HAP-1 (cell line): Measurements from ENCODE around the gene PGBD1.

Source experiments
- DNase-seq, 2 experiments: peaks; one replicate each; pipeline ENCODE4 v3.0.0-alpha.2; 2016 to 2020; ENCODE audit warnings: low spot score in 2 of 2
- H3K27me3 ChIP-seq: fragments of 250-450 bp; sonication (Bioruptor Pico); 2 replicates; pipeline ENCODE4 v1.5.1; 2020; ENCODE audit warnings: low read depth, mild to moderate bottlenecking, moderate library complexity
- H3K36me3 ChIP-seq: fragments of 250-450 bp; sonication (Bioruptor Pico); replicated peaks from 2 replicates; pipeline ENCODE4 v1.5.1; 2020; ENCODE audit warnings: mild to moderate bottlenecking
- H3K4me1 ChIP-seq: fragments of 250-450 bp; sonication (Bioruptor Pico); 2 replicates; pipeline ENCODE4 v1.5.1; 2020; ENCODE audit warnings: mild to moderate bottlenecking
- H3K4me3 ChIP-seq: fragments of 250-450 bp; sonication (Bioruptor Pico); 2 replicates; pipeline ENCODE4 v1.5.1; 2020; ENCODE audit warnings: mild to moderate bottlenecking, moderate library complexity
- H3K9me3 ChIP-seq: fragments of 250-450 bp; sonication (Bioruptor Pico); 2 replicates; pipeline ENCODE4 v1.5.1; 2020; ENCODE audit warnings: mild to moderate bottlenecking, moderate library complexity
- in situ Hi-C: fragments of 300-500 bp; cut with MboI; formaldehyde crosslinking; loops from 3 replicates; pipeline ENCODE4 v1.14.3; 2020; ENCODE audit warnings: low sequenced_read_pairs, inconsistent platforms, mixed read lengths

The PGBD1 gene

DNA sequence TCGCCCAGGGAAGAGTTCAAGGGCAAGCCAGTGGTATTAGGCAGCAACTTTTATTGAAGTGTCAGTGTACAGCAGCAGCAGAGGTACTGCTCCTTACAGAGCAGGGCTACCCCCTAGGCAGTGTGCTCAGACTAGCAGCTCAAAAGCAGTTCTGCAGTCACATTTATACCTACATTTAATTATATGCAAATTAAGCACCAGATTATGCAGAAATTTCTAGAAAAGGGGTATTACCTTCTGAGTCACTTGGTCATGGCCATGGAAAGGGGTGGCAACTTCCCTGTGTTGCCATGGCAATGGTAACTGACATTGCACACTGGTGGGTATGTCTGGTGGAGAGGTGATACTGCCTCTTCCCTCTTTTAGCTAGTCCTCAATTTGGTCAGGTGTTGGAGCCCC is 27.3 kb upstream of the PGBD1 start:
- H3K4me3 ChIP-seq, result no peak overlapping the region
- no peak for DNase-seq
- in situ Hi-C loops, result loop anchor here (25.0 kb wide), 1 partner anchor 117 kb away; the partner anchor contains the start of gene ZKSCAN8
- no peaks in the 10 kb centered on the region for H3K9me3 ChIP-seq
- H3K36me3 ChIP-seq, result 0 out of 2 replicates have a peak, but pooled peaks cover under 1% of the 10 kb centered on the region
- H3K27me3 ChIP-seq, result no peaks in the 10 kb centered on the region
- H3K4me1 ChIP-seq, result peaks cover 13% of the 10 kb centered on the region

GRCh38 chr6:28257042-28257441 is 24.3 kb upstream of the PGBD1 start:
- peaks cover 7% of the 10 kb centered on the region; the same call in 1 of the 2 replicates for H3K4me1 ChIP-seq
- H3K4me3 ChIP-seq, result no peak overlapping the region
- no peaks in the 10 kb centered on the region for H3K27me3 ChIP-seq
- H3K9me3 ChIP-seq, result no peaks in the 10 kb centered on the region
- in situ Hi-C loops, result loop anchor here (25.0 kb wide), 1 partner anchor 120 kb away; the partner anchor contains the start of gene ZKSCAN8
- no peaks in the 10 kb centered on the region for H3K36me3 ChIP-seq
- DNase-seq, result no peak

GRCh38 chr6:28258877-28259777 is 22.2 kb upstream of the PGBD1 start, which contains the start of gene NKAPL:
Gene NKAPL (plus strand): TSS chr6:28259297. CDS start chr6:28259372, 75 bp downstream.
- Histone ChIP-seq H3K36me3 (no peaks in the 10 kb centered on the region), H3K4me1 (peaks cover 3% of the 10 kb centered on the region; the same call in 1 of the 2 replicates), H3K4me3 (no peak within 1 kb of the TSS), H3K9me3 (no peaks in the 10 kb centered on the region), H3K27me3 (peaks cover 3% of the 10 kb centered on the region; the same call in 1 of the 2 replicates)
- no peak for DNase-seq
- in situ Hi-C loops, result loop anchor here (25.0 kb wide), 1 partner anchor 122 kb away; the partner anchor contains the start of gene ZKSCAN8

DNA sequence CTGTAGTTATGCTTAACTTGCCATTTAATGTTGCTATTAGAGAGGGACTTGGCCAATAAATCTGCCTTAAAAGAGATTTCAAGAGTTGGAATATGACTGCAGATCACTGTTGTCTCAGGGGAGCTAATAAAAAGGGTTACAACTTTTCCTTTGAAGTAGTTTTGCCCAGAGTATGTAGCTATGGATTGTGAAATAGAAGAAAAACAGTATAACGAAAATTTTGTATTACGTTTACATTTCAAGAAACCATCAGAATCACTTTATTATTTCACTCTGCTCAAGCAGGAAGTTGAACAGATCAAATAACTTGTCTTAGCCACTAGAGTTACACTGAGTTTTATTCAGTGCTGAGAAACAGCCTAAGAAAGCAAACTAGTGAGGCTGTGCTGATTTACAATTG is 17.4 kb upstream of the PGBD1 start:
- peaks cover 3% of the 10 kb centered on the region; the same call in 1 of the 2 replicates for H3K27me3 ChIP-seq
- no peaks in the 10 kb centered on the region for H3K9me3 ChIP-seq
- in situ Hi-C loops, result loop anchor here (25.0 kb wide), 1 partner anchor 127 kb away; the partner anchor contains the start of gene ZKSCAN8
- no peaks in the 10 kb centered on the region for H3K36me3 ChIP-seq
- DNase-seq, result no peak
- H3K4me3 ChIP-seq, result no peak overlapping the region
- H3K4me1 ChIP-seq, result peaks cover 12% of the 10 kb centered on the region

- H3K36me3 ChIP-seq, result no peaks in the 10 kb centered on the region
- peaks cover 3% of the 10 kb centered on the region; the same call in 1 of the 2 replicates for H3K27me3 ChIP-seq
- no peak overlapping the region for H3K4me3 ChIP-seq
- in situ Hi-C loops, result loop anchor here (25.0 kb wide), 1 partner anchor 128 kb away; the partner anchor contains the start of gene ZKSCAN8
- peaks cover 12% of the 10 kb centered on the region for H3K4me1 ChIP-seq
- DNase-seq, result no peak
- no peaks in the 10 kb centered on the region for H3K9me3 ChIP-seq
These were observed 16.5 kb upstream of the PGBD1 start for GRCh38 chr6:28264834-28265401.

- H3K36me3 ChIP-seq, result no peaks in the 10 kb centered on the region
- H3K27me3 ChIP-seq, result peaks cover 3% of the 10 kb centered on the region; the same call in 1 of the 2 replicates
- in situ Hi-C loops, result loop anchor here (25.0 kb wide), 1 partner anchor 129 kb away; the partner anchor contains the start of gene ZKSCAN8
- DNase-seq, result no peak
- peaks cover 8% of the 10 kb centered on the region for H3K4me1 ChIP-seq
- H3K9me3 ChIP-seq, result no peaks in the 10 kb centered on the region
- peak overlapping the region; percentile 84 for H3K4me3 ChIP-seq
These were observed 14.8 kb upstream of the PGBD1 start for GRCh38 chr6:28266563-28266961.

GRCh38 chr6:28266962-28267694 is 14.2 kb upstream of the PGBD1 start, which contains the start of gene ZSCAN26:
Gene ZSCAN26 (plus strand): TSS chr6:28267143. CDS start chr6:28271920, 4,777 bp downstream.
- in situ Hi-C loops, result loop anchor here (25.0 kb wide), 1 partner anchor 130 kb away; the partner anchor contains the start of gene ZKSCAN8
- Histone ChIP-seq H3K4me3 (peak within 1 kb of the TSS; percentile 84), H3K27me3 (peaks cover 3% of the 10 kb centered on the region; the same call in 1 of the 2 replicates), H3K4me1 (peaks cover 8% of the 10 kb centered on the region), H3K36me3 (no peaks in the 10 kb centered on the region), H3K9me3 (no peaks in the 10 kb centered on the region)
- DNase-seq, result peak; percentile 64 to 88

DNA sequence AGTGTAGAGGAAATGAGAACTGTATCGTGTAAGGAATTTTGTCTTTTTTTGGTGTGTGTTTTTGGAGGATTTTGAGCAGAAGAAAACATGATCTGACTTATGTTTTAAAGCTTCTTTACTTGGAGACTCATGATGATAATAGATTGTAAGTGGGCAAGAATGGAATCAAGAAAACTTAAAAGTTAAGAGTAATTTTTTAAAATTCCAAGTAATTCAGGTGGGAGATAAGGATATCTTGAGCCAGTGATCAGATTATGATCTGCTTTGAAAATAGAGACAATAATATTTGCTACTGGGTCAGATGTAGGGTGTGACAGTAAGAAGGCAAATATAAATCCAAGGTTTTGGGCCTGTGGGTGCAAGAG is 13.7 kb upstream of the PGBD1 start:
- DNase-seq, result no peak
- peaks cover 3% of the 10 kb centered on the region; the same call in 1 of the 2 replicates for H3K27me3 ChIP-seq
- peaks cover 2% of the 10 kb centered on the region for H3K36me3 ChIP-seq
- H3K9me3 ChIP-seq, result no peaks in the 10 kb centered on the region
- H3K4me1 ChIP-seq, result peaks cover 8% of the 10 kb centered on the region
- in situ Hi-C loops, result loop anchor here (25.0 kb wide), 1 partner anchor 130 kb away; the partner anchor contains the start of gene ZKSCAN8
- peak overlapping the region; percentile 84 for H3K4me3 ChIP-seq

DNA sequence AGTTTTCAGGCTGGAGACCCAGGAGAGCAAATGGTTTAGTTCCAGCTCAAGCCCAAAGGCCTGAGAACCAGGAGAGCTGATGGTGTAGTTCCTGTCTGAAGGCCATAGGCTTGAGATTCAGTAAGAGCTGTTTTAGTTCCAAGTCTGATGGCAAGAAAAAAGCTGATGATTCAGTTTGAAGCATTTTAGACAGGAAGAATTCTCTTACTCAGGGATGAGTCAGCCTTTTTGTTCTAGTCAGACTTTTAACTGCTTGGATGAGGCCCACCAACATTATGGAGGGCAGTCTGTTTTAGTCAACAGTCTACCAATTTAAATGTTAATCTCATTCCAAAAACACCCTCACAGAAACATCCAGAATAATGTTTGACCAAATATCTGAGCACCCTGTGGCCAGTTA is 11.9 kb upstream of the PGBD1 start:
- no peak overlapping the region for H3K4me3 ChIP-seq
- in situ Hi-C loops, result loop anchor here (25.0 kb wide), 1 partner anchor 132 kb away; the partner anchor contains the start of gene ZKSCAN8
- H3K4me1 ChIP-seq, result peaks cover 8% of the 10 kb centered on the region
- H3K27me3 ChIP-seq, result no peaks in the 10 kb centered on the region
- peaks cover 14% of the 10 kb centered on the region for H3K36me3 ChIP-seq
- no peaks in the 10 kb centered on the region for H3K9me3 ChIP-seq
- DNase-seq, result no peak

GRCh38 chr6:28274888-28275287 is 6.5 kb upstream of the PGBD1 start:
- H3K9me3 ChIP-seq, result no peaks in the 10 kb centered on the region
- in situ Hi-C loops, result loop anchor here (25.0 kb wide), 1 partner anchor 138 kb away; the partner anchor contains the start of gene ZKSCAN8
- peaks cover 37% of the 10 kb centered on the region for H3K36me3 ChIP-seq
- H3K27me3 ChIP-seq, result no peaks in the 10 kb centered on the region
- no peak overlapping the region for H3K4me3 ChIP-seq
- H3K4me1 ChIP-seq, result no peaks in the 10 kb centered on the region
- no peak for DNase-seq

DNA sequence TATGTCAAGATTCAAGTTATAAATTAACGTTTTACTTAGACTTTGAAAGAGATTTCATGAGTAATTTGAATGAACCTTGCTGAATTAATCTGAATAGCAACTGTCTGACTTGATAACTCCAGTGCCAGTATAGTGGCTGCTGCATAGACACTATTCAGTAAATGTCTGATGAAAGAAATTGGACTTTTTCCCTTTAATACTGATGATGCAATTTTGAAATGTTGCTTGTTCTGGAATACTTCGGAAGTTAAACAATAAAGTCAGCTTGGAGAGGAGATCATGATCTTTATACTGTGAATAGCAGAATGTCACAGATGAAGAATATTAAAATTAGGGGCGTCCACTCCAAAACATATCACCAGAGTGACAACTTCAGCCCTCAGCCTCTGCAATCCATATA is 3.6 kb upstream of the PGBD1 start:
- Histone ChIP-seq H3K27me3 (no peaks in the 10 kb centered on the region), H3K9me3 (no peaks in the 10 kb centered on the region), H3K4me1 (peaks cover 17% of the 10 kb centered on the region), H3K4me3 (no peak overlapping the region), H3K36me3 (peaks cover 34% of the 10 kb centered on the region)
- no peak for DNase-seq
- in situ Hi-C loops, result no loop called here

- peaks cover 31% of the 10 kb centered on the region for H3K36me3 ChIP-seq
- DNase-seq, result no peak
- no peaks in the 10 kb centered on the region for H3K27me3 ChIP-seq
- no peaks in the 10 kb centered on the region for H3K9me3 ChIP-seq
- in situ Hi-C loops, result no loop called here
- H3K4me1 ChIP-seq, result peaks cover 17% of the 10 kb centered on the region
- peak overlapping the region; percentile 74 for H3K4me3 ChIP-seq
These were observed 631 bp upstream of the PGBD1 start for GRCh38 chr6:28280595-28281287.
